ENCODE results near the gene RFLNA.

The RFLNA gene

GRCh38 chr12:124347805-124348658, 53.1 kb downstream of the RFLNA start:
- no peak for DNase-seq (ENCODE audit: low read depth)
- no peak overlapping the region for H3K4me3 ChIP-seq (ENCODE audit: low read depth, low read length)
- TF ChIP-seq CTCF (IDR thresholded peaks at IDR 0.05; ENCODE audit: low read depth, low read length) (peak; percentile 72), MYC (IDR thresholded peaks at IDR 0.05; ENCODE audit: low read depth, low read length) (no peak), POLR2A (IDR thresholded peaks at IDR 0.05; ENCODE audit: extremely low read depth, insufficient read length) (no peak), MAX (IDR thresholded peaks at IDR 0.05; ENCODE audit: low read depth, low read length) (no peak)

GRCh38 chr12:124348659-124349380, 53.9 kb downstream of the RFLNA start:
- no peak for DNase-seq (ENCODE audit: low read depth)

GRCh38 chr12:124350491-124350890, 55.6 kb downstream of the RFLNA start:
- H3K4me3 ChIP-seq (ENCODE audit: low read depth, low read length), result no peak overlapping the region
- TF ChIP-seq MYC (IDR thresholded peaks at IDR 0.05; ENCODE audit: low read depth, low read length), result no peak
- no peak for TF ChIP-seq POLR2A (IDR thresholded peaks at IDR 0.05; ENCODE audit: extremely low read depth, insufficient read length)
- no peak for TF ChIP-seq MAX (IDR thresholded peaks at IDR 0.05; ENCODE audit: low read depth, low read length)
- TF ChIP-seq CTCF (IDR thresholded peaks at IDR 0.05; ENCODE audit: low read depth, low read length), result no peak
- no peak for DNase-seq (ENCODE audit: low read depth)

More at GRCh38 chr12:124348659-124349380, 53.9 kb downstream of the RFLNA start:
- no peak overlapping the region for H3K4me3 ChIP-seq (ENCODE audit: low read depth, low read length)
- TF ChIP-seq POLR2A (IDR thresholded peaks at IDR 0.05; ENCODE audit: extremely low read depth, insufficient read length), result no peak
- no peak for TF ChIP-seq MYC (IDR thresholded peaks at IDR 0.05; ENCODE audit: low read depth, low read length)

GRCh38 chr12:124351422-124351821, 56.5 kb downstream of the RFLNA start:
- no peak for DNase-seq (ENCODE audit: low read depth)
- H3K4me3 ChIP-seq (ENCODE audit: low read depth, low read length), result no peak overlapping the region
- TF ChIP-seq MAX (IDR thresholded peaks at IDR 0.05; ENCODE audit: low read depth, low read length) (no peak), CTCF (IDR thresholded peaks at IDR 0.05; ENCODE audit: low read depth, low read length) (no peak), POLR2A (IDR thresholded peaks at IDR 0.05; ENCODE audit: extremely low read depth, insufficient read length) (no peak), MYC (IDR thresholded peaks at IDR 0.05; ENCODE audit: low read depth, low read length) (no peak)

GRCh38 chr12:124352257-124352656, 57.4 kb downstream of the RFLNA start:
- no peak for DNase-seq (ENCODE audit: low read depth)
- TF ChIP-seq POLR2A (IDR thresholded peaks at IDR 0.05; ENCODE audit: extremely low read depth, insufficient read length), result no peak
- H3K4me3 ChIP-seq (ENCODE audit: low read depth, low read length), result no peak overlapping the region

- TF ChIP-seq MAX (IDR thresholded peaks at IDR 0.05; ENCODE audit: low read depth, low read length), result no peak
- TF ChIP-seq MYC (IDR thresholded peaks at IDR 0.05; ENCODE audit: low read depth, low read length), result no peak
- no peak for TF ChIP-seq CTCF (IDR thresholded peaks at IDR 0.05; ENCODE audit: low read depth, low read length)
- no peak for TF ChIP-seq POLR2A (IDR thresholded peaks at IDR 0.05; ENCODE audit: extremely low read depth, insufficient read length)
- no peak for DNase-seq (ENCODE audit: low read depth)
- H3K4me3 ChIP-seq (ENCODE audit: low read depth, low read length), result no peak overlapping the region
Measured at GRCh38 chr12:124352839-124353238, 57.9 kb downstream of the RFLNA start.

Measured in NB4 (cell line).